ENCODE data around the gene AEN.

DNA sequence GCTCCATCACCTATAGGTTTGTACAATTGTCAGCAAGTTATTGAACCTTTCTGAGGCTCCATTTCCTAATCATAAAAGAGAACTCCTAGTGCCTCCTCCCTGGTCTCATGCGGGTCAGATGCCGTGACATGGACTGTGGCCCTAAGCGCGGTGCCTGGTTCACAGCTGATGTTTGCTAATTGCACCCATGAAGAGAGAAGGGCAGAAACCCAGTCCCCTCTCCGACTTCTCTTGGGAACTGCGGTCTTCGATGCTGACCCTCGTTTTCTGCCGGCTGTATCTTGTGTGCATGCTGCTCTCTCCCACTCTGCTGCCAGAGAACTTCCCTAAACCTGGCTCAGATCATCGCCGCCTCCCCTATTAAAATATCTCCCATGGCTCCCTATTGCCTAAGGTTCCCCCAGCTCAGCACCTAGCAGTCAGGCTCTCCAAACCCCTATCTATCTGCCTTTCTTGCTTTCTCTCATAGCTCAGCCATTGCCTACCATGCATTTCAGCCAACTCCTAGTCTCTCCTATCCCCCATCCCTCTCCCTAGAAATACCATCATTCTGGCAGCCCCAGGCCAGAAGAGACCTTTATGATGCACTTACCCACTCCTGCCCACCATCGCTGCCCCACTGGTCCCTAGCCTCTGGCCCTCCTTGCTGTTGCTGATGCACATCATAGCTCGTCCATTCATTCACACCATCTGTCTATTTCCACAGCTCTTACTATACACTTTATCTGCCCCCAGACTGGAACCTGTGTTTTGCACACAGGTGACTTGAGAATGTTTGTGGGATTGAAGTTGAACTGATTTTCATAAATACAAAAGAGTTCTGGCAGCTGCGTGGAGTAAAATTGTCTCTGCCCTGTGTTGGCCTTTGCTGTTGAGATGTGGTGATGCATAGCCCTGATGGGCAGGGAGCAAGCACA is 24.3 kb downstream of the AEN start:
- TF ChIP-seq, protein P1, sequence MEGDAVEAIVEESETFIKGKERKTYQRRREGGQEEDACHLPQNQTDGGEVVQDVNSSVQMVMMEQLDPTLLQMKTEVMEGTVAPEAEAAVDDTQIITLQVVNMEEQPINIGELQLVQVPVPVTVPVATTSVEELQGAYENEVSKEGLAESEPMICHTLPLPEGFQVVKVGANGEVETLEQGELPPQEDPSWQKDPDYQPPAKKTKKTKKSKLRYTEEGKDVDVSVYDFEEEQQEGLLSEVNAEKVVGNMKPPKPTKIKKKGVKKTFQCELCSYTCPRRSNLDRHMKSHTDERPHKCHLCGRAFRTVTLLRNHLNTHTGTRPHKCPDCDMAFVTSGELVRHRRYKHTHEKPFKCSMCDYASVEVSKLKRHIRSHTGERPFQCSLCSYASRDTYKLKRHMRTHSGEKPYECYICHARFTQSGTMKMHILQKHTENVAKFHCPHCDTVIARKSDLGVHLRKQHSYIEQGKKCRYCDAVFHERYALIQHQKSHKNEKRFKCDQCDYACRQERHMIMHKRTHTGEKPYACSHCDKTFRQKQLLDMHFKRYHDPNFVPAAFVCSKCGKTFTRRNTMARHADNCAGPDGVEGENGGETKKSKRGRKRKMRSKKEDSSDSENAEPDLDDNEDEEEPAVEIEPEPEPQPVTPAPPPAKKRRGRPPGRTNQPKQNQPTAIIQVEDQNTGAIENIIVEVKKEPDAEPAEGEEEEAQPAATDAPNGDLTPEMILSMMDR (IDR thresholded peaks at IDR 0.05): no peak
- no peak for TF ChIP-seq POLR2AphosphoS5 (IDR thresholded peaks at IDR 0.05; ENCODE audit: insufficient read depth in 1 of 2, low read depth in 1 of 2)
